ENCODE measurements around the gene TRIP10.
"Not testable (repeated sequence)": the region's sequence is repeated elsewhere in the genome, so short reads cannot be mapped to it uniquely, and the experiment has no call there.

TRIP10 gene

DNA sequence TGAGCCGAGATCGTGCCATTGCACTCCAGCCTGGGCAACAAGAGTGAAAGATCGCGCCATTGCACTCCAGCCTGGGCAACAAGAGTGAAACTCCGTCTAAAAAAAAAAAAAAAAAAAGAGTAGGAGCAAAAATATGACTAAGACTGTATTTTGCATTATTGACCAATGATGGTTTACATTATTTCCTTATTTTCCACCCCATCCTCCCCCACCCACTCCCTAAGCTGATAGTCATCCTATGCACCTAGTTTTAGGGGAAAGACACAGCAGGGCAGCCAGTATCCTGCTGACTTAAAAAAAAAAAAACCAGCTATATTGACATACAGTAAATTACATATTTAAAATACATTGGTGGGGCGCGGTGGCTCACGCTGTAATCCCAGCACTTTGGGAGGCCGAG lies 58.2 kb downstream of the TRIP10 start:
- DNase-seq (ENCODE audit: low read depth in 2 of 2) = no peak

DNA sequence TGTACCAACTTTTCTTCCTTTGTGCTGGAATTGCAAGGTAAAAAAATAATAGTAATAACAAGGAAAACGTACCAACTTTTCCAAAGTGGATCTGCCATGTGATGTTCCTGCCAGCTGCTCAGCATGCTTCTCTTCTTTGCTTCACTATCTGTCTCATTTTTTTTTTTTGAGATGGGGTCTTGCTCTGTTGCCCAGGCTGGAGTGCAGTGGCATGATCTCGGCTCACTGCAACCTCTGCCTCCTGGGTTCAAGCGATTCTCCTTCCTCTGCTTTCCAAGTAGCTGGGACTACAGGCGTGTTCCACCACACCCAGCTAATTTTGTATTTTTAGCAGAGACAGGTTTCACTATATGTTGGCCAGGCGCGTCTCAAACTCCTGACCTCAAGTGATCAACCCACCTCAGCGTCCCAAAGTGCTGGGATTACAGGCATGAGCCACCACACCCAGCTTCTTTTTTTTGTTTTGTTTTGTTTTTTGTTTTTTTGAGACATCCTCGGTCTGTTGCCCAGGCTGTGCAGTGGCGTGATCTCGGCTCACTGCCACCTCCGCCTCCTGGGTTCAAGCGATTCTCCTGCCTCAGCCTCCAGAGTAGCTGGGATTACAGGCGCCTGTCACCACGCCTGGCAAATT lies 60.8 kb downstream of the TRIP10 start:
- not testable (repeated sequence) for DNase-seq (ENCODE audit: low read depth in 2 of 2)

DNA sequence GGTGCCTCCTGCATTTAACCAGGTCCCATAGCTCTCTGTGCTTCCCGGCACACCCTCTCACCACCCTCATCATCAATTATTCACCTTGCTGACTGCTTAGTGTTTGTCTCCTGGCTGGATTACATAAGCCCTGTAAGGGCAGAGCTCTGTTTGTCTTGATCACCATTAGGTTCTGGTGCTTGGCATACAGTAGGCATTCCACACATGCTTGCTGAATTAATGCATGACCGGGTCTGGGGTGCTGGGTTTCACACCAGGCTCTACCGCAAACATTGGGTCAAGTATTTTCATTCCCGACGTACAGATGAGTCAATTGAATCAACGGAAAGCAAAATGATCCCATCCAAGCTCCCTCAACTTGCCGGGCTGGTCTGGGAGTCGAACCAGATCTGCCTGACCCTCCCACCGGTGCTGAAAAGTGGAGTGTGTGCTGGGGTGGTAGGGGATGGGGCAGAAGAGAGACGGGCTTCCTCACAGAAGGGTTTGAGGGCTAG lies 61.6 kb downstream of the TRIP10 start:
- no peak for DNase-seq (ENCODE audit: low read depth in 2 of 2)
